OCI-LY1 (cell line): Measurements from ENCODE around the gene CTNNA2.

Experiments
- H2AFZ ChIP-seq: fragments of 200-600 bp; sonication (generic), shearing (Covaris generic); 2 replicates; pipeline ENCODE4 v1.6.0; 2014; ENCODE audit warnings: antibody characterized with exemption, mild to moderate bottlenecking, low read length
- H3F3A ChIP-seq: fragments of 200-600 bp; sonication (generic), shearing (Covaris generic); 2 replicates; pipeline ENCODE4 v1.6.0; 2014; ENCODE audit warnings: mild to moderate bottlenecking, antibody characterized with exemption, low read length, moderate library complexity; ENCODE audit not compliant: insufficient read depth
- H3K27ac ChIP-seq: fragments of 200-600 bp; sonication (generic); 2 replicates; pipeline ENCODE4 v1.5.1; 2014; ENCODE audit warnings: low read length, mixed run types, mild to moderate bottlenecking, low read depth; ENCODE audit not compliant: poor library complexity, severe bottlenecking
- H3K27me3 ChIP-seq: fragments of 200-600 bp; sonication (generic); 2 replicates; pipeline ENCODE4 v1.6.0; 2014; ENCODE audit warnings: antibody characterized with exemption, mild to moderate bottlenecking, low read length, moderate library complexity; ENCODE audit not compliant: insufficient read depth
- H3K36me3 ChIP-seq: fragments of 200-600 bp; sonication (generic); 2 replicates; pipeline ENCODE4 v1.6.1; 2014; ENCODE audit warnings: mild to moderate bottlenecking, antibody characterized with exemption, low read length, moderate library complexity, mixed read lengths; ENCODE audit not compliant: insufficient read depth
- H3K4me1 ChIP-seq: fragments of 200-600 bp; sonication (generic); 2 replicates; pipeline ENCODE4 v1.5.1; 2014; ENCODE audit warnings: mild to moderate bottlenecking, low read length, moderate library complexity; ENCODE audit not compliant: insufficient read depth, severe bottlenecking
- H3K4me2 ChIP-seq: fragments of 200-600 bp; sonication (generic), shearing (Covaris generic); 2 replicates; pipeline ENCODE4 v1.6.1; 2014; ENCODE audit warnings: low read length
- H3K4me3 ChIP-seq: fragments of 200-600 bp; sonication (generic); 2 replicates; pipeline ENCODE4 v1.5.1; 2014; ENCODE audit warnings: low read length, low read depth, mild to moderate bottlenecking, mixed read lengths; ENCODE audit not compliant: poor library complexity, severe bottlenecking
- H3K79me2 ChIP-seq: fragments of 200-600 bp; shearing (Covaris generic); 2 replicates; pipeline ENCODE4 v1.6.1; 2016; ENCODE audit warnings: mixed run types, low read length, mixed read lengths; ENCODE audit not compliant: insufficient read depth
- H3K9ac ChIP-seq: fragments of 200-600 bp; sonication (generic), shearing (Covaris generic); 2 replicates; pipeline ENCODE4 v1.6.1; 2014; ENCODE audit warnings: mild to moderate bottlenecking, low read length, mixed read lengths
- H3K9me2 ChIP-seq: fragments of 200-600 bp; sonication (generic), shearing (Covaris generic); 2 replicates; pipeline ENCODE4 v1.6.1; 2014; ENCODE audit warnings: low read depth, mild to moderate bottlenecking, low read length, mixed read lengths
- H3K9me3 ChIP-seq: fragments of 200-600 bp; shearing (Covaris generic); 2 replicates; pipeline ENCODE4 v1.6.1; 2014; ENCODE audit warnings: low read length, mixed read lengths
- H4K20me1 ChIP-seq: fragments of 200-600 bp; sonication (generic), shearing (Covaris generic); 2 replicates; pipeline ENCODE4 v1.6.0; 2016; ENCODE audit warnings: mild to moderate bottlenecking, low read length; ENCODE audit not compliant: insufficient read depth
- CTCF ChIP-seq: fragments of 200-600 bp; sonication (generic), shearing (Covaris generic); IDR thresholded peaks from 2 replicates; pipeline ENCODE4 v1.5.1; 2017; ENCODE audit warnings: mild to moderate bottlenecking, antibody characterized with exemption, low read length, moderate library complexity, mixed read lengths
- EZH2 ChIP-seq: fragments of 200-600 bp; sonication (generic), shearing (Covaris generic); IDR thresholded peaks from 2 replicates; pipeline ENCODE4 v1.8.0; 2017; ENCODE audit warnings: borderline replicate concordance, mixed run types, mild to moderate bottlenecking, antibody characterized with exemption, low read length, moderate library complexity, mixed read lengths

The CTNNA2 gene

DNA sequence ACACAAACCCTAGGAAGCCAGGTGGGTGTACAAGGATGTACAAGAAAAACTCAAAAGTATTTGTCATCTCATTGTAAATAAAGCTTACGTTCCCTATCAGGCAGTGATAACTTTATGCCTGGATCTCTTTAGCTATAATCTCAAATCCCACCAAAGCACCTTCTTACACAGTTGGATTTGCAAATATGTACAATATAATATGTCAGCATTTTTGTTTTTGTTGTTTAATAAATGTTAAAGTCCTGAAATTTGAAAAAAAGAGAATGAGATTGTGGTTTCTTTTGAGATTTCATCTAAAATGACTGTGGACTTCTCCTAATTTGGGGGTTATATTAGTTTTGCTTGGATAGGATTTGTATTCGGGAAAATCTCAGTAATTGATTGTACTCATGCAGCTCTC, 709.8 kb downstream of the CTNNA2 start:
- no peaks in the 10 kb centered on the region for H3F3A ChIP-seq
- H2AFZ ChIP-seq, result no peak overlapping the region
- no peaks in the 10 kb centered on the region for H3K4me1 ChIP-seq
- no peak overlapping the region for H3K4me3 ChIP-seq
- no peaks in the 10 kb centered on the region for H3K79me2 ChIP-seq
- no peaks in the 10 kb centered on the region for H3K9me2 ChIP-seq
- H3K4me2 ChIP-seq, result no peak overlapping the region
- no peaks in the 10 kb centered on the region for H3K9me3 ChIP-seq
- H3K27me3 ChIP-seq, result no peaks in the 10 kb centered on the region
- no peaks in the 10 kb centered on the region for H3K36me3 ChIP-seq
- no peak overlapping the region for H3K27ac ChIP-seq
- H4K20me1 ChIP-seq, result no peaks in the 10 kb centered on the region
- TF ChIP-seq EZH2, result no peak
- no peak for TF ChIP-seq CTCF
- H3K9ac ChIP-seq, result no peak overlapping the region

DNA sequence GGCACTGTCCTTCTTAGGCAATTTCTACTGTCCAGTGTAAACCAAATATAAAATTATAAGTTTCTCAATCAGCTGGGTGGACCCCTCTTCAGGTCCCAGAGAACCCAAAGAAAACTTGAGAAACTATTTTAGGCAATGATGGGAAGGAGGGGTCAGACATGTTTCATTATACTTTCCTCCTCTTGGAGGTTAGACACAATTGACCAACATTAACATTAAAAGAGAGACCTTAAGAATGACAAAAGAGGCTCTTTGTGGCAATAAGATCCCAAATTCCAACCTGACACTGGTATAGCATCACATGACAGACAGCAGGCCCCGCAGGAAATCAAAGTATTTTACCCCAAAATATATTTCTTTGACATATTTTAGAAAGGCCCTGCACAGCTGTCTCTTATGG, 718.6 kb downstream of the CTNNA2 start:
- Histone ChIP-seq H3K9me3 (no peaks in the 10 kb centered on the region), H3K79me2 (no peaks in the 10 kb centered on the region), H3K36me3 (no peaks in the 10 kb centered on the region), H3K9ac (no peak overlapping the region), H3F3A (no peaks in the 10 kb centered on the region), H3K9me2 (no peaks in the 10 kb centered on the region), H4K20me1 (no peaks in the 10 kb centered on the region), H3K4me2 (no peak overlapping the region), H3K27ac (no peak overlapping the region), H3K4me3 (no peak overlapping the region), H2AFZ (no peak overlapping the region), H3K4me1 (no peaks in the 10 kb centered on the region), H3K27me3 (no peaks in the 10 kb centered on the region)
- TF ChIP-seq CTCF (no peak), EZH2 (no peak)

DNA sequence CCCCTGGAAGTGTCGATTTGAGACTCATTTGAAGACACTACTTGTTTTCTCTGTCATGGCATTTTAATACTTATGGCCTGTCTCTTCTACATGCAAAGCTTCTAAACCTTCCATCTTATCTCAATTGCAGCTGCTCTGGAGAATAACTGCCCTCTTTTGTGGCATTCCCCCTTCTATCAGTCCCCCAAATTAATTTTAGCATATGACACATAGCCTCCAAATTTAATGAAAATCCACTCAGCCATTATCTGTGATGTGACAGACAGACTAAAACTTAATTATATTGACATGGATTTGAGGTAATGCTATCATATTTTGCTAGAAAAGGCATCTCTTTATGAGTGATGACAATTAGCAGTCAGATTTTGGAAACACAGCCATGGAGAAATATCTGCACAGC, 720.5 kb downstream of the CTNNA2 start:
- no peak overlapping the region for H3K4me2 ChIP-seq
- H2AFZ ChIP-seq, result no peak overlapping the region
- H3K27ac ChIP-seq, result no peak overlapping the region
- H3K9me2 ChIP-seq, result no peaks in the 10 kb centered on the region
- H4K20me1 ChIP-seq, result no peaks in the 10 kb centered on the region
- H3K27me3 ChIP-seq, result no peaks in the 10 kb centered on the region
- TF ChIP-seq CTCF (no peak), EZH2 (no peak)
- H3K9ac ChIP-seq, result no peak overlapping the region
- no peaks in the 10 kb centered on the region for H3K9me3 ChIP-seq
- H3K4me1 ChIP-seq, result no peaks in the 10 kb centered on the region
- no peak overlapping the region for H3K4me3 ChIP-seq
- no peaks in the 10 kb centered on the region for H3F3A ChIP-seq
- H3K36me3 ChIP-seq, result no peaks in the 10 kb centered on the region
- no peaks in the 10 kb centered on the region for H3K79me2 ChIP-seq
